Endodermal cell (in vitro differentiated cells): ENCODE results near the gene MTFMT. TPM values are rescaled to one million over a fixed set of nuclear protein-coding genes. Genes with fewer than 3 reads are reported as not detected.

Experiments used
- DNase-seq: peaks from one replicate; pipeline ENCODE4 v3.0.0-alpha.2; 2017
- H3K27ac ChIP-seq: 2 replicates; pipeline ENCODE4 v1.5.1; 2013; ENCODE audit warnings: mild to moderate bottlenecking, low read depth, low read length, moderate library complexity
- H3K27me3 ChIP-seq: 2 replicates; pipeline ENCODE4 v1.6.1; 2013; ENCODE audit warnings: mild to moderate bottlenecking, low read length, moderate library complexity; ENCODE audit not compliant: insufficient read depth, control insufficient read depth, poor library complexity, severe bottlenecking
- H3K36me3 ChIP-seq: 2 replicates; pipeline ENCODE4 v1.7.0; 2013; ENCODE audit warnings: mild to moderate bottlenecking, low read length, moderate library complexity; ENCODE audit not compliant: control insufficient read depth, insufficient read depth
- H3K4me1 ChIP-seq: one replicate; pipeline ENCODE4 v1.7.0; 2013; ENCODE audit warnings: low read length; ENCODE audit not compliant: control insufficient read depth, insufficient read depth
- H3K4me3 ChIP-seq: 2 replicates; pipeline ENCODE4 v1.5.1; 2013; ENCODE audit warnings: mild to moderate bottlenecking, low read length, moderate library complexity
- H3K9ac ChIP-seq: 2 replicates; pipeline ENCODE4 v1.6.1; 2013; ENCODE audit warnings: mild to moderate bottlenecking, low read length, moderate library complexity; ENCODE audit not compliant: poor library complexity, severe bottlenecking; ENCODE audit errors: extremely low read depth
- H3K9me3 ChIP-seq: 2 replicates; pipeline ENCODE4 v1.6.1; 2013; ENCODE audit warnings: mild to moderate bottlenecking, low read length, moderate library complexity; ENCODE audit not compliant: control insufficient read depth
- H3K27ac Mint-ChIP-seq: 2 replicates; pipeline ENCODE4 v1.8.0; 2020; ENCODE audit warnings: mixed read lengths
- H3K27me3 Mint-ChIP-seq: 2 replicates; pipeline ENCODE4 v1.8.0; 2021; ENCODE audit warnings: mild to moderate bottlenecking, mixed read lengths; ENCODE audit not compliant: insufficient read depth
- H3K36me3 Mint-ChIP-seq: 2 replicates; pipeline ENCODE4 v1.8.0; 2020; ENCODE audit warnings: low read depth, mixed read lengths
- H3K4me1 Mint-ChIP-seq: 2 replicates; pipeline ENCODE4 v1.8.0; 2020; ENCODE audit warnings: mixed read lengths
- H3K4me3 Mint-ChIP-seq: 2 replicates; pipeline ENCODE4 v1.8.0; 2020; ENCODE audit warnings: mild to moderate bottlenecking, moderate library complexity, mixed read lengths
- H3K9me3 Mint-ChIP-seq: 2 replicates; pipeline ENCODE4 v1.8.0; 2020; ENCODE audit warnings: mild to moderate bottlenecking, mixed read lengths
- WGBS, 2 experiments: methylation state at CpG; one replicate each; pipeline versions ENCODE4 v1.1.5 to v1.1.7; 2013; ENCODE audit warnings: missing lambda C conversion rate in 2 of 2, mixed read lengths in 1 of 2; ENCODE audit not compliant: insufficient coverage in 1 of 2, insufficient read length in 1 of 2; 5-methylcytosine and 5-hydroxymethylcytosine counted together
- total RNA-seq, 2 donors: library from RNA; stranded (reverse); fragmentation: NEBNext Ultra II Directional in 1 of 2; extraction: Animal tissue kit (Norgen Biotek cat#: 25700) in 1 of 2; gene quantifications; 2 replicates in 1 of 2; 3 replicates in 1 of 2; pipeline ENCODE4 v1.2.1, GENCODE V29; 2021
- TF ChIP-seq, protein P1 (sequence below): fragments of 200-600 bp; sonication (generic); conservative IDR thresholded peaks from 2 replicates; pipeline ENCODE4 v1.5.0; 2021; ENCODE audit warnings: antibody characterized with exemption, mild to moderate bottlenecking

MTFMT gene
- total RNA-seq, 2 donors from 2014 or later: 17.8 to 23.2 TPM

DNA sequence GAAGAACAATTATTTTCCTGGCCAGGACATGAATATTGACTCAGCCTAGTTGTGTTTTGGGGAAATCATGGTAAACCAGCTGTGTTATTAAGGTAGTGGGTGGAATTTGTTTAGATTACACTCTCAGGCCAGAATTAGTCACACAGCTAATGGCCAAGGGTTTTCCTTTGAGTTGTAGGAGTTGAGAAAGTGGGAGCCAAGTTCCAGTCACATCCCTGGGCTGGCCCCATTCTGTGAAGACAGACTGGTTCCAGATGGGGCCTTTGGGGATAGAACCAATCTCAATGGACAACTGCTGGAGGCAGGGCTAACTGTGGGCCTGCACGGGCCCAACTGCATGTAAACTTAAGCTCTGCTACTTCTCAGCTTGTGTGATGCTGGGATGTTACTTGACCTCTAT, 39.7 kb upstream of the MTFMT start:
- Histone ChIP-seq H3K4me1 (peaks cover 8% of the 10 kb centered on the region), H3K36me3 (peaks cover 16% of the 10 kb centered on the region), H3K9ac (no peak overlapping the region), H3K9me3 (peaks cover 5% of the 10 kb centered on the region), H3K27ac (no peak overlapping the region), H3K4me3 (no peak overlapping the region), H3K27me3 (no peaks in the 10 kb centered on the region)
- Mint-ChIP-seq H3K27me3 (no peaks in the 10 kb centered on the region), H3K27ac (no peak overlapping the region), H3K4me3 (no peak overlapping the region), H3K36me3 (peaks cover 7% of the 10 kb centered on the region), H3K4me1 (peaks cover 27% of the 10 kb centered on the region), H3K9me3 (peaks cover 4% of the 10 kb centered on the region)
- WGBS, 2 experiments: 97% methylated on average over 1 of the region's 1 CpG; no CpG with 5 or more reads in 1 of the 2 experiments
- TF ChIP-seq, protein P1, sequence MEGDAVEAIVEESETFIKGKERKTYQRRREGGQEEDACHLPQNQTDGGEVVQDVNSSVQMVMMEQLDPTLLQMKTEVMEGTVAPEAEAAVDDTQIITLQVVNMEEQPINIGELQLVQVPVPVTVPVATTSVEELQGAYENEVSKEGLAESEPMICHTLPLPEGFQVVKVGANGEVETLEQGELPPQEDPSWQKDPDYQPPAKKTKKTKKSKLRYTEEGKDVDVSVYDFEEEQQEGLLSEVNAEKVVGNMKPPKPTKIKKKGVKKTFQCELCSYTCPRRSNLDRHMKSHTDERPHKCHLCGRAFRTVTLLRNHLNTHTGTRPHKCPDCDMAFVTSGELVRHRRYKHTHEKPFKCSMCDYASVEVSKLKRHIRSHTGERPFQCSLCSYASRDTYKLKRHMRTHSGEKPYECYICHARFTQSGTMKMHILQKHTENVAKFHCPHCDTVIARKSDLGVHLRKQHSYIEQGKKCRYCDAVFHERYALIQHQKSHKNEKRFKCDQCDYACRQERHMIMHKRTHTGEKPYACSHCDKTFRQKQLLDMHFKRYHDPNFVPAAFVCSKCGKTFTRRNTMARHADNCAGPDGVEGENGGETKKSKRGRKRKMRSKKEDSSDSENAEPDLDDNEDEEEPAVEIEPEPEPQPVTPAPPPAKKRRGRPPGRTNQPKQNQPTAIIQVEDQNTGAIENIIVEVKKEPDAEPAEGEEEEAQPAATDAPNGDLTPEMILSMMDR: no peak
- DNase-seq: no peak

DNA sequence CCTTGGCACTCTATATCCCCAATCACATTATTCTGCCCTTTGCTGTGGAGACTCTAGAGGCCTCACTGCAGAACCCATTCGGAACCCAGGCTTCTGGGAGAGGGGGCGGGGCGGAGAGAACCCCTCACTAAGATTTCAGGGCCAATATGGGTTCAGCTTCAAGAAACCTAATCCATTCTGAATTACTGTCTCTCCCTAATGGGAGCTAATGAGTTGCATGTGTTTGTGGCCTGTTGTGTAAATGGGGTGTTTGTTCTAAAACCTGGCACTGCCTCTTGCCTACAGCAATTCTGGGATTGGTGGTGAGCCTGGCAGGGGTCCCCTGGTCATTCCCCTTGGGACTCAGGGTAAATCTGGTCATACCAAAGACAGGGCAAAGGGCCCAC, 39.0 kb upstream of the MTFMT start:
- TF ChIP-seq, protein P1: no peak
- H3K9ac ChIP-seq: peak overlapping the region; percentile 88
- DNase-seq: no peak
- Mint-ChIP-seq H3K27me3 (no peaks in the 10 kb centered on the region), H3K4me3 (peak overlapping the region; percentile 90), H3K9me3 (peaks cover 3% of the 10 kb centered on the region), H3K4me1 (peaks cover 27% of the 10 kb centered on the region), H3K27ac (peak overlapping the region; percentile 89), H3K36me3 (peaks cover 10% of the 10 kb centered on the region)
- H3K4me3 ChIP-seq: peak overlapping the region; percentile 89
- H3K27me3 ChIP-seq: no peaks in the 10 kb centered on the region
- WGBS, 2 experiments: 56 to 69% methylated on average over 1 to 3 of the region's 3 CpGs
- peaks cover 5% of the 10 kb centered on the region for H3K9me3 ChIP-seq
- H3K27ac ChIP-seq: no peak overlapping the region
- peaks cover 23% of the 10 kb centered on the region for H3K36me3 ChIP-seq
- peaks cover 8% of the 10 kb centered on the region for H3K4me1 ChIP-seq

DNA sequence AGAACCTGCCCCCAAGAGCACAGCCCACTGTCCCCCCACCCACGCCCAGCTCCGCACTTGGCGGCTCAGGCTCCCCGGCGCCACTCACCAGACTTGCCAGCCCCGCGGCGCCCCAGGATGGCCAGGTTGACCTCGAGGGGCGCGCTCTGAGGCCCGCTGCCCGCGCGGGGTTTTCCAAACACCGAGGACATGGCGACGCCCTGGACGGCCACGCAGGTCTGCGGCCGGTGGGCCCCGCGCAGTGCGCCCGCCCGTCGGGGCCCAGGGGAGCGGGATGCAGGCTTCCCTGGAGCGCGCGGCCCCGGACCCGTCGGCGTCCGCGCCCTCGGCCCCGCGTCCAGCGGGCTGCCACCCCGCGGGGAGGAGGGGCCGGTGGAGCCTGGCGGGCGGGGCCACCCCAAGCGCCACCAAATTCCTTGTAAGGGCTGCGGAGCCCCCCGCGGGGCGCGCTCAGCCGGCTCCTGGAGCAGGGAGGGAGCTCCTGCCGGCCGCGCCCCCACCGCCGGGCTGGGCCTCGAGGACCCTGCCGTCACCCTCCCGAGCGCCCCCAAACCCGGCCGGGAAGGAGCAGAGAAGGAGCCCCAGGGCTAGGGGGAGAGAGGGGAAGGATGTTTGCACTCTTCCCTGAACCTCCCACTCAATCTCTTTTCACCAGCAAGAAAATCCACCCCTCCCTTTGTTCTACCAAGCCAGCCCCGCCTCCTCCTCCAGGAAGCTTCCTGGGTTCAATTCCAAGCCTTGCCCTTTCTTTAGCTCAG, 38.4 kb upstream of the MTFMT start, which contains the start of gene RASL12:
Gene RASL12, minus strand, starts transcription at position 347 of the 758 bp plus-strand sequence. Its CDS starts 156 bp downstream, at position 191.
- no peaks in the 10 kb centered on the region for H3K9me3 Mint-ChIP-seq
- H3K36me3 Mint-ChIP-seq: peaks cover 16% of the 10 kb centered on the region
- H3K27me3 Mint-ChIP-seq: no peaks in the 10 kb centered on the region
- Histone ChIP-seq H3K4me3 (peak within 1 kb of the TSS; percentile 89), H3K27me3 (no peaks in the 10 kb centered on the region), H3K36me3 (peaks cover 29% of the 10 kb centered on the region), H3K4me1 (peaks cover 8% of the 10 kb centered on the region), H3K9me3 (peaks cover 4% of the 10 kb centered on the region), H3K27ac (peak within 1 kb of the TSS; percentile 13), H3K9ac (peak within 1 kb of the TSS; percentile 88)
- 2 to 3% methylated on average over 16 to 66 of the region's 66 CpGs for WGBS, 2 experiments
- peak within 1 kb of the TSS; percentile 90 for H3K4me3 Mint-ChIP-seq
- DNase-seq: peak; percentile 84
- TF ChIP-seq, protein P1: no peak
- H3K4me1 Mint-ChIP-seq: peaks cover 27% of the 10 kb centered on the region
- peak within 1 kb of the TSS; percentile 97 for H3K27ac Mint-ChIP-seq
